PC-9 (cell line): ENCODE data around the gene LRRC61.

Source experiments
- EZH2 ChIP-seq: fragments of 200-600 bp; sonication (generic); IDR thresholded peaks from 2 replicates; pipeline ENCODE4 v1.8.0; 2017; ENCODE audit warnings: antibody characterized with exemption, low read depth
- TF ChIP-seq, protein P1 (sequence below): fragments of 200-600 bp; sonication (generic); conservative IDR thresholded peaks from 2 replicates; pipeline ENCODE4 v1.6.1; 2017; ENCODE audit warnings: mixed run types, antibody characterized with exemption, mild to moderate bottlenecking, moderate library complexity

DNA sequence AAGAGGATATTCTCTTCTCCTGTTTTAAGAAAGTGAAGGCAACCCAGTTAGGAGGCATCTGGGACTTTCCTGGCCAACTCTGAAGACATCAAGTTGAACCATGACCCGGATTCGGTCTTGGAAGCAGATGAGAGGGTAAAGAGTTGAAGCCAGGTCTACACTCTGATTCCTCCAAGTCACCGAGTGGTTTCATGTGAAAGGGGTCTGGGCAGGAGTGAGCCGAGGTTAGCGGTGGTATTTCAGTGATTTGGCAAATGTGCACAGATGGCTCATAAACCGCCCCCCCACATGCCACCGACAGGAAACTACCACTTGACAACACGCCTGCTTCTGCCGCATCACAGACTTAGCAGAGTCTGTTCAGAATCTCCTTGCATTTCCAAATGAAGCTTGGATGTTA is 34.1 kb downstream of the LRRC61 start:
- TF ChIP-seq EZH2 = no peak
- TF ChIP-seq, protein P1, sequence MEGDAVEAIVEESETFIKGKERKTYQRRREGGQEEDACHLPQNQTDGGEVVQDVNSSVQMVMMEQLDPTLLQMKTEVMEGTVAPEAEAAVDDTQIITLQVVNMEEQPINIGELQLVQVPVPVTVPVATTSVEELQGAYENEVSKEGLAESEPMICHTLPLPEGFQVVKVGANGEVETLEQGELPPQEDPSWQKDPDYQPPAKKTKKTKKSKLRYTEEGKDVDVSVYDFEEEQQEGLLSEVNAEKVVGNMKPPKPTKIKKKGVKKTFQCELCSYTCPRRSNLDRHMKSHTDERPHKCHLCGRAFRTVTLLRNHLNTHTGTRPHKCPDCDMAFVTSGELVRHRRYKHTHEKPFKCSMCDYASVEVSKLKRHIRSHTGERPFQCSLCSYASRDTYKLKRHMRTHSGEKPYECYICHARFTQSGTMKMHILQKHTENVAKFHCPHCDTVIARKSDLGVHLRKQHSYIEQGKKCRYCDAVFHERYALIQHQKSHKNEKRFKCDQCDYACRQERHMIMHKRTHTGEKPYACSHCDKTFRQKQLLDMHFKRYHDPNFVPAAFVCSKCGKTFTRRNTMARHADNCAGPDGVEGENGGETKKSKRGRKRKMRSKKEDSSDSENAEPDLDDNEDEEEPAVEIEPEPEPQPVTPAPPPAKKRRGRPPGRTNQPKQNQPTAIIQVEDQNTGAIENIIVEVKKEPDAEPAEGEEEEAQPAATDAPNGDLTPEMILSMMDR = no peak
